HCT116 (cell line): ENCODE data around the gene PLVAP.

Experiments used
- CTCF ChIP-seq, 3 experiments: fragments of 200-600 bp in 1 of 3; sonication (generic) in 1 of 3; IDR thresholded peaks in 2 of 3; conservative IDR thresholded peaks in 1 of 3; 2 replicates each; pipeline ENCODE4 v1.5.1; 2012 to 2017; ENCODE audit warnings: low read depth in 2 of 3, low read length in 2 of 3, antibody characterized with exemption in 1 of 3, borderline replicate concordance in 1 of 3, control low read depth in 1 of 3, mild to moderate bottlenecking in 1 of 3, mixed read lengths in 1 of 3, mixed run types in 1 of 3, moderate library complexity in 1 of 3; ENCODE audit not compliant: insufficient read depth in 1 of 3
- EZH2 ChIP-seq: fragments of 200-600 bp; sonication (generic); IDR thresholded peaks from 2 replicates; pipeline ENCODE4 v1.6.1; 2017; ENCODE audit warnings: antibody characterized with exemption, mixed run types
- MAX ChIP-seq: IDR thresholded peaks from 2 replicates; pipeline ENCODE4 v1.6.1; 2012
- POLR2A ChIP-seq: IDR thresholded peaks from 2 replicates; pipeline ENCODE4 v1.7.0; 2011; ENCODE audit warnings: borderline replicate concordance; ENCODE audit not compliant: insufficient read depth, insufficient read length; ENCODE audit errors: extremely low read depth
- POLR2AphosphoS5 ChIP-seq: IDR thresholded peaks from 2 replicates; pipeline ENCODE4 v1.6.1; 2011; ENCODE audit warnings: mild to moderate bottlenecking, low read depth, low read length, moderate library complexity
- RAD21 ChIP-seq: IDR thresholded peaks from 2 replicates; pipeline ENCODE4 v1.6.1; 2012; ENCODE audit warnings: low read depth, mild to moderate bottlenecking
- TCF7L2 ChIP-seq: IDR thresholded peaks from 2 replicates; pipeline ENCODE4 v1.7.0; 2011; ENCODE audit warnings: borderline replicate concordance, inconsistent platforms; ENCODE audit not compliant: insufficient read depth, insufficient read length; ENCODE audit errors: extremely low read depth
- ZFX ChIP-seq: fragments of 450-650 bp; IDR thresholded peaks from 2 replicates; pipeline ENCODE4 v1.6.1; 2017
- ZNF274 ChIP-seq: fragments of 200-500 bp; sonication (Bioruptor generic); IDR thresholded peaks from 2 replicates; pipeline ENCODE4 v1.6.1; 2014; ENCODE audit warnings: mild to moderate bottlenecking, low read depth, low read length, inconsistent platforms
- TF ChIP-seq, protein P1 (sequence below): IDR thresholded peaks from 2 replicates; pipeline ENCODE4 v1.6.1; 2011; ENCODE audit warnings: mild to moderate bottlenecking, low read length, moderate library complexity; ENCODE audit not compliant: insufficient replicate concordance; ENCODE audit errors: extremely low read depth
- TF ChIP-seq, protein P2 (sequence below): IDR thresholded peaks from 2 replicates; pipeline ENCODE4 v1.6.1; 2012; ENCODE audit warnings: low read depth

GRCh38 chr19:17379221-17379631 is 2.1 kb upstream of the PLVAP start:
- TF ChIP-seq POLR2AphosphoS5, result no peak
- TF ChIP-seq MAX, result no peak
- TF ChIP-seq CTCF (IDR thresholded peaks at IDR 0.05 in 2 of 3, conservative IDR thresholded peaks at IDR 0.05 in 1 of 3; ENCODE audit: borderline replicate concordance in 1 of 3, insufficient read depth in 1 of 3, low read depth in 2 of 3, low read length in 2 of 3), result no peak
- no peak for TF ChIP-seq RAD21
- TF ChIP-seq TCF7L2, result no peak
- no peak for TF ChIP-seq EZH2
- no peak for TF ChIP-seq ZFX
- TF ChIP-seq ZNF274, result no peak
- TF ChIP-seq, protein P1, sequence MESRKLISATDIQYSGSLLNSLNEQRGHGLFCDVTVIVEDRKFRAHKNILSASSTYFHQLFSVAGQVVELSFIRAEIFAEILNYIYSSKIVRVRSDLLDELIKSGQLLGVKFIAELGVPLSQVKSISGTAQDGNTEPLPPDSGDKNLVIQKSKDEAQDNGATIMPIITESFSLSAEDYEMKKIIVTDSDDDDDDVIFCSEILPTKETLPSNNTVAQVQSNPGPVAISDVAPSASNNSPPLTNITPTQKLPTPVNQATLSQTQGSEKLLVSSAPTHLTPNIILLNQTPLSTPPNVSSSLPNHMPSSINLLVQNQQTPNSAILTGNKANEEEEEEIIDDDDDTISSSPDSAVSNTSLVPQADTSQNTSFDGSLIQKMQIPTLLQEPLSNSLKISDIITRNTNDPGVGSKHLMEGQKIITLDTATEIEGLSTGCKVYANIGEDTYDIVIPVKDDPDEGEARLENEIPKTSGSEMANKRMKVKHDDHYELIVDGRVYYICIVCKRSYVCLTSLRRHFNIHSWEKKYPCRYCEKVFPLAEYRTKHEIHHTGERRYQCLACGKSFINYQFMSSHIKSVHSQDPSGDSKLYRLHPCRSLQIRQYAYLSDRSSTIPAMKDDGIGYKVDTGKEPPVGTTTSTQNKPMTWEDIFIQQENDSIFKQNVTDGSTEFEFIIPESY, result no peak
- TF ChIP-seq POLR2A, result no peak
- TF ChIP-seq, protein P2, sequence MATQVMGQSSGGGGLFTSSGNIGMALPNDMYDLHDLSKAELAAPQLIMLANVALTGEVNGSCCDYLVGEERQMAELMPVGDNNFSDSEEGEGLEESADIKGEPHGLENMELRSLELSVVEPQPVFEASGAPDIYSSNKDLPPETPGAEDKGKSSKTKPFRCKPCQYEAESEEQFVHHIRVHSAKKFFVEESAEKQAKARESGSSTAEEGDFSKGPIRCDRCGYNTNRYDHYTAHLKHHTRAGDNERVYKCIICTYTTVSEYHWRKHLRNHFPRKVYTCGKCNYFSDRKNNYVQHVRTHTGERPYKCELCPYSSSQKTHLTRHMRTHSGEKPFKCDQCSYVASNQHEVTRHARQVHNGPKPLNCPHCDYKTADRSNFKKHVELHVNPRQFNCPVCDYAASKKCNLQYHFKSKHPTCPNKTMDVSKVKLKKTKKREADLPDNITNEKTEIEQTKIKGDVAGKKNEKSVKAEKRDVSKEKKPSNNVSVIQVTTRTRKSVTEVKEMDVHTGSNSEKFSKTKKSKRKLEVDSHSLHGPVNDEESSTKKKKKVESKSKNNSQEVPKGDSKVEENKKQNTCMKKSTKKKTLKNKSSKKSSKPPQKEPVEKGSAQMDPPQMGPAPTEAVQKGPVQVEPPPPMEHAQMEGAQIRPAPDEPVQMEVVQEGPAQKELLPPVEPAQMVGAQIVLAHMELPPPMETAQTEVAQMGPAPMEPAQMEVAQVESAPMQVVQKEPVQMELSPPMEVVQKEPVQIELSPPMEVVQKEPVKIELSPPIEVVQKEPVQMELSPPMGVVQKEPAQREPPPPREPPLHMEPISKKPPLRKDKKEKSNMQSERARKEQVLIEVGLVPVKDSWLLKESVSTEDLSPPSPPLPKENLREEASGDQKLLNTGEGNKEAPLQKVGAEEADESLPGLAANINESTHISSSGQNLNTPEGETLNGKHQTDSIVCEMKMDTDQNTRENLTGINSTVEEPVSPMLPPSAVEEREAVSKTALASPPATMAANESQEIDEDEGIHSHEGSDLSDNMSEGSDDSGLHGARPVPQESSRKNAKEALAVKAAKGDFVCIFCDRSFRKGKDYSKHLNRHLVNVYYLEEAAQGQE, result no peak
